WTC11 (cell line): ENCODE results near the gene SEC22A. TPM values are rescaled to one million over a fixed set of nuclear protein-coding genes. Genes with fewer than 3 reads are reported as not detected.

ENCODE experiments used
- AR ChIP-seq: fragments of 250-450 bp; sonication (Bioruptor Pico); IDR thresholded peaks from 2 replicates; pipeline ENCODE4 v1.9.0; 2021; ENCODE audit warnings: mild to moderate bottlenecking
- ATF1 ChIP-seq: sonication (generic); formaldehyde crosslinking; IDR thresholded peaks from 2 replicates; pipeline ENCODE4 v1.8.1; 2023; ENCODE audit warnings: mild to moderate bottlenecking, moderate library complexity, missing genetic modification reagents
- CBFB ChIP-seq: sonication (generic); formaldehyde crosslinking; IDR thresholded peaks from 2 replicates; pipeline ENCODE4 v1.8.1; 2022; ENCODE audit warnings: mild to moderate bottlenecking, low read depth, missing genetic modification reagents
- CDX4 ChIP-seq: fragments of 250-450 bp; sonication (Bioruptor Pico); IDR thresholded peaks from 2 replicates; pipeline ENCODE4 v1.9.0; 2021; ENCODE audit warnings: moderate library complexity, mild to moderate bottlenecking, inconsistent platforms, borderline replicate concordance
- E2F4 ChIP-seq: sonication (generic); formaldehyde crosslinking; IDR thresholded peaks from 2 replicates; pipeline ENCODE4 v1.8.1; 2022; ENCODE audit warnings: low read depth, mild to moderate bottlenecking, moderate library complexity, missing genetic modification reagents, borderline replicate concordance
- ERG ChIP-seq: fragments of 250-450 bp; sonication (Bioruptor Pico); IDR thresholded peaks from 2 replicates; pipeline ENCODE4 v1.8.0; 2021; ENCODE audit warnings: mild to moderate bottlenecking
- ESRRA ChIP-seq: sonication (generic); formaldehyde crosslinking; IDR thresholded peaks from 2 replicates; pipeline ENCODE4 v1.8.1; 2022; ENCODE audit warnings: mild to moderate bottlenecking, missing genetic modification reagents, borderline replicate concordance
- FOXP1 ChIP-seq: sonication (generic); formaldehyde crosslinking; IDR thresholded peaks from 2 replicates; pipeline ENCODE4 v1.8.0; 2022; ENCODE audit warnings: missing genetic modification reagents, mild to moderate bottlenecking, moderate library complexity, borderline replicate concordance
- HMGA2 ChIP-seq: fragments of 250-450 bp; sonication (Bioruptor Pico); IDR thresholded peaks from 2 replicates; pipeline ENCODE4 v1.4.0; 2021; ENCODE audit warnings: mild to moderate bottlenecking, moderate library complexity
- IRF1 ChIP-seq: sonication (generic); formaldehyde crosslinking; IDR thresholded peaks from 2 replicates; pipeline ENCODE4 v1.8.0; 2023; ENCODE audit warnings: missing genetic modification reagents
- JUN ChIP-seq: sonication (generic); formaldehyde crosslinking; IDR thresholded peaks from 2 replicates; pipeline ENCODE4 v1.8.0; 2023; ENCODE audit warnings: mild to moderate bottlenecking, missing genetic modification reagents
- NFATC4 ChIP-seq: fragments of 250-450 bp; sonication (Bioruptor Pico); IDR thresholded peaks from 2 replicates; pipeline ENCODE4 v1.9.0; 2021; ENCODE audit warnings: mild to moderate bottlenecking
- STAT6 ChIP-seq: sonication (generic); formaldehyde crosslinking; conservative IDR thresholded peaks from 2 replicates; pipeline ENCODE4 v1.8.1; 2023; ENCODE audit warnings: mild to moderate bottlenecking, low read depth, missing genetic modification reagents, moderate library complexity
- TCF7 ChIP-seq: sonication (generic); formaldehyde crosslinking; IDR thresholded peaks from 2 replicates; pipeline ENCODE4 v1.8.0; 2022; ENCODE audit warnings: mild to moderate bottlenecking, low read depth, missing genetic modification reagents, moderate library complexity
- ZBTB43 ChIP-seq: sonication (generic); formaldehyde crosslinking; IDR thresholded peaks from 2 replicates; pipeline ENCODE4 v1.8.1; 2023; ENCODE audit warnings: mild to moderate bottlenecking, missing genetic modification reagents
- ZNF121 ChIP-seq: sonication (generic); formaldehyde crosslinking; IDR thresholded peaks from 2 replicates; pipeline ENCODE4 v1.8.0; 2023; ENCODE audit warnings: missing genetic modification reagents
- ZNF138 ChIP-seq: sonication (generic); formaldehyde crosslinking; conservative IDR thresholded peaks from 2 replicates; pipeline ENCODE4 v1.8.1; 2022; ENCODE audit warnings: mild to moderate bottlenecking, moderate library complexity, missing genetic modification reagents
- ZNF396 ChIP-seq: fragments of 250-450 bp; sonication (Bioruptor Pico); IDR thresholded peaks from 2 replicates; pipeline ENCODE4 v1.8.0; 2021; ENCODE audit warnings: mild to moderate bottlenecking, moderate library complexity, borderline replicate concordance
- ZNF532 ChIP-seq: fragments of 250-450 bp; sonication (Bioruptor Pico); IDR thresholded peaks from 2 replicates; pipeline ENCODE4 v1.9.0; 2021; ENCODE audit warnings: mild to moderate bottlenecking, borderline replicate concordance
- ZSCAN18 ChIP-seq: fragments of 250-450 bp; sonication (Bioruptor Pico); IDR thresholded peaks from 2 replicates; pipeline ENCODE4 v2.1.2; 2022; ENCODE audit warnings: mild to moderate bottlenecking, moderate library complexity
- total RNA-seq: library from RNA; stranded (reverse); gene quantifications from 3 replicates; pipeline ENCODE4 v1.2.3, GENCODE V29; 2021

Gene SEC22A
- total RNA-seq, 1 experiment from 2014 or later = 12.6 TPM

GRCh38 chr3:123314359-123315270, 112.9 kb downstream of the SEC22A start (continued):
- TF ChIP-seq AR = no peak
- no peak for TF ChIP-seq ZNF138 (CRISPR knock-in tag)
- no peak for TF ChIP-seq ZNF396 (CRISPR knock-in tag)
- no peak for TF ChIP-seq JUN (CRISPR knock-in tag)
- no peak; the same call in 1 of the 2 replicates for TF ChIP-seq NFATC4 (CRISPR knock-in tag)
- TF ChIP-seq CBFB (CRISPR knock-in tag) = no peak
- no peak for TF ChIP-seq IRF1
- peak; percentile 92 for TF ChIP-seq ESRRA (CRISPR knock-in tag)
- no peak for TF ChIP-seq HMGA2
- TF ChIP-seq ZNF121 (CRISPR knock-in tag) = no peak
- no peak for TF ChIP-seq ERG (CRISPR knock-in tag)
- TF ChIP-seq ZNF532 (CRISPR knock-in tag) = no peak
- TF ChIP-seq FOXP1 = no peak
- TF ChIP-seq ZSCAN18 = no peak
- no peak for TF ChIP-seq E2F4
- TF ChIP-seq STAT6 (CRISPR knock-in tag) = no peak
- no peak for TF ChIP-seq ATF1 (CRISPR knock-in tag)
- TF ChIP-seq ZBTB43 (CRISPR knock-in tag) = no peak
- TF ChIP-seq CDX4 (CRISPR knock-in tag) = no peak
- no peak for TF ChIP-seq TCF7 (CRISPR knock-in tag)
